ENCODE data around the gene SLC23A1.
A peak's percentile ranks its signal among the peaks of the same experiment; 100 is the strongest.
"Not testable (repeated sequence)": the region's sequence is repeated elsewhere in the genome, so short reads cannot be mapped to it uniquely, and the experiment has no call there.

The SLC23A1 gene

GRCh38 chr5:139388198-139388821, 5.2 kb upstream of the SLC23A1 start:
- DNase-seq, result peak; percentile 65

- DNase-seq, result no peak
Observed at GRCh38 chr5:139387611-139388197, 4.6 kb upstream of the SLC23A1 start.

- not testable (repeated sequence) for DNase-seq
Observed at GRCh38 chr5:139386956-139387355, 3.9 kb upstream of the SLC23A1 start.

GRCh38 chr5:139386050-139386438, 2.9 kb upstream of the SLC23A1 start:
- DNase-seq, result no peak

GRCh38 chr5:139385061-139386049, 2.3 kb upstream of the SLC23A1 start:
- no peak for DNase-seq

- DNase-seq, result no peak
Observed at GRCh38 chr5:139384591-139385051, 1.5 kb upstream of the SLC23A1 start.

- DNase-seq, result no peak
Observed at GRCh38 chr5:139383993-139384590, 995 bp upstream of the SLC23A1 start.

GRCh38 chr5:139382807-139383206, 290 bp downstream of the SLC23A1 start:
- no peak for DNase-seq

GRCh38 chr5:139381837-139382761, 998 bp downstream of the SLC23A1 start:
- DNase-seq, result no peak

GRCh38 chr5:139379626-139380449, 3.3 kb downstream of the SLC23A1 start:
- DNase-seq, result no peak

GRCh38 chr5:139378941-139379361, 4.1 kb downstream of the SLC23A1 start:
- DNase-seq, result no peak

GRCh38 chr5:139378101-139378825, 4.8 kb downstream of the SLC23A1 start:
- DNase-seq, result no peak

GRCh38 chr5:139377226-139377625, 5.9 kb downstream of the SLC23A1 start:
- DNase-seq, result no peak

GRCh38 chr5:139376364-139376763, 6.7 kb downstream of the SLC23A1 start:
- no peak for DNase-seq

GRCh38 chr5:139374909-139375308, 8.2 kb downstream of the SLC23A1 start:
- DNase-seq, result no peak

- no peak for DNase-seq
Observed at GRCh38 chr5:139371482-139372435, 11.3 kb downstream of the SLC23A1 start.

- DNase-seq, result no peak
Observed at GRCh38 chr5:139369181-139369580, 13.9 kb downstream of the SLC23A1 start.

- no peak for DNase-seq
Observed at GRCh38 chr5:139368613-139369012, 14.5 kb downstream of the SLC23A1 start.

- no peak for DNase-seq
Observed at GRCh38 chr5:139364466-139364865, 18.6 kb downstream of the SLC23A1 start.

Data from GDM1 (cell line).